Measurements from ENCODE around the gene RNF220.

- TF ChIP-seq CTCF (IDR thresholded peaks at IDR 0.05) = no peak
- TF ChIP-seq POLR2AphosphoS5 (IDR thresholded peaks at IDR 0.05) = no peak
Measured at GRCh38 chr1:44437107-44437716, 32.2 kb downstream of the RNF220 start.
